ENCODE data around the gene CSAG1. TPM values are rescaled to one million over a fixed set of nuclear protein-coding genes. Genes with fewer than 3 reads are reported as not detected.
A peak's percentile ranks its signal among the peaks of the same experiment; 100 is the strongest.
"Not testable (repeated sequence)": the region's sequence is repeated elsewhere in the genome, so short reads cannot be mapped to it uniquely, and the experiment has no call there.

CSAG1 gene
- total RNA-seq, 1 experiment from 2014 or later = 0.33 TPM

DNA sequence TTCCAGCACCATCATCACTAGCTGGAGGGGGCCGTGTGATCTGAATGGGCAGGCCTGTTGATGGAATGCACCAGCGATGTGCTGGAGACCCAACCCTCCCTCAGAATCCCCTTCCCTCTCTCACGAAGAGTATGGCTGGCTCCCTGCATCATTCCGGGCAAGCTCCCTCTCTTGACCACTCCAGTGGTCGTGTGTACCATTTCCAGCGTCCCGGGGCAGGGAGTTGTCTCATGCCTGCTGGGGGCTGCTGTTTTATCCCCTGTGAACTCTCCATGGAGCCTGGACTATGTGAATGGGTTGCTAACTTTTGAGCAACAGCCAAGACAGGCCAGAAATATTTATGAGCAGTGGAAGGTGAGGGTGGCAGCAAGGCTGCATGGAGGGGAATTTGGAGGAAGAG lies 8.1 kb downstream of the CSAG1 start:
- ChIA-PET POLR2A (no interaction called here), CTCF (no interaction called here)
- Mint-ChIP-seq H3K4me3 (no peak overlapping the region), H3K9me3 (no peaks in the 10 kb centered on the region), H3K27ac (no peak overlapping the region), H3K36me3 (no peaks in the 10 kb centered on the region), H3K27me3 (ENCODE audit: low read depth) (peaks cover 3% of the 10 kb centered on the region), H3K4me1 (no peaks in the 10 kb centered on the region)
- DNase-seq (ENCODE audit: low spot score) (no peak), ATAC-seq (no peak)
- TF ChIP-seq NFE2L1 (CRISPR knock-in tag; IDR thresholded peaks at IDR 0.05) (no peak), FOXJ3 (CRISPR knock-in tag; IDR thresholded peaks at IDR 0.05; ENCODE audit: borderline replicate concordance) (no peak), NFATC4 (CRISPR knock-in tag; IDR thresholded peaks at IDR 0.05) (no peak), EMX1 (CRISPR knock-in tag; IDR thresholded peaks at IDR 0.05) (no peak), ZNF138 (CRISPR knock-in tag; conservative IDR thresholded peaks at IDR 0.05) (no peak), RORB (CRISPR knock-in tag; IDR thresholded peaks at IDR 0.05) (no peak)
- TF ChIP-seq, protein P1, sequence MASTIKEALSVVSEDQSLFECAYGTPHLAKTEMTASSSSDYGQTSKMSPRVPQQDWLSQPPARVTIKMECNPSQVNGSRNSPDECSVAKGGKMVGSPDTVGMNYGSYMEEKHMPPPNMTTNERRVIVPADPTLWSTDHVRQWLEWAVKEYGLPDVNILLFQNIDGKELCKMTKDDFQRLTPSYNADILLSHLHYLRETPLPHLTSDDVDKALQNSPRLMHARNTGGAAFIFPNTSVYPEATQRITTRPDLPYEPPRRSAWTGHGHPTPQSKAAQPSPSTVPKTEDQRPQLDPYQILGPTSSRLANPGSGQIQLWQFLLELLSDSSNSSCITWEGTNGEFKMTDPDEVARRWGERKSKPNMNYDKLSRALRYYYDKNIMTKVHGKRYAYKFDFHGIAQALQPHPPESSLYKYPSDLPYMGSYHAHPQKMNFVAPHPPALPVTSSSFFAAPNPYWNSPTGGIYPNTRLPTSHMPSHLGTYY (CRISPR knock-in tag; IDR thresholded peaks at IDR 0.05) = no peak

DNA sequence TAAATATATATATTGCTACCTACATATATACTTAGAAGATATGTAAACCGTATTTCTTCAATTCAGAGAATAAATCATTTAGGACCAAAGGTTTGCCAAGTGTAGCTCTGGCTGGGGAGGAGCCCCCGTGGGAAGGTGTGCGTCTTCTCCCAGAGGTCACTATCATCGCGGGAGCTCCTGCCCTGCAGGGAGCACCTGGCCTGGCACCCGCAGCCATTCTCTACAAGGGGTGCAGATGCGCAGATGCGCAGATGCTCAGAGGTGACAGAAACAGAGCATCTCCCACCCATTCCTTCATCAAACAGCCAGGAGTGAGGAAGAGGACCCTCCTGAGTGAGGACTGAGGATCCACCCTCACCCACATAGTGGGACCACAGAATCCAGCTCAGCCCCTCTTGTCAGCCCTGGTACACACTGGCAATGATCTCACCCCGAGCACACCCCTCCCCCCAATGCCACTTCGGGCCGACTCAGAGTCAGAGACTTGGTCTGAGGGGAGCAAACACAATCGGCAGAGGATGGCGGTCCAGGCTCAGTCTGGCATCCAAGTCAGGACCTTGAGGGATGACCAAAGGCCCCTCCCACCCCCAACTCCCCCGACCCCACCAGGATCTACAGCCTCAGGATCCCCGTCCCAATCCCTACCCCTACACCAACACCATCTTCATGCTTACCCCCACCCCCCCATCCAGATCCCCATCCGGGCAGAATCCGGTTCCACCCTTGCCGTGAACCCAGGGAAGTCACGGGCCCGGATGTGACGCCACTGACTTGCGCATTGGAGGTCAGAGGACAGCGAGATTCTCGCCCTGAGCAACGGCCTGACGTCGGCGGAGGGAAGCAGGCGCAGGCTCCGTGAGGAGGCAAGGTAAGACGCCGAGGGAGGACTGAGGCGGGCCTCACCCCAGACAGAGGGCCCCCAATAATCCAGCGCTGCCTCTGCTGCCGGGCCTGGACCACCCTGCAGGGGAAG lies 19.4 kb downstream of the CSAG1 start, which contains the start of gene MAGEA2B:
TSS of gene MAGEA2B (plus strand) at position 814 of the 973 bp plus-strand sequence. CDS start 2,479 bp downstream, outside the sequence.
- H3K4me1 Mint-ChIP-seq; CTCF ChIA-PET; H3K9me3 Mint-ChIP-seq; H3K4me3 Mint-ChIP-seq; POLR2A ChIA-PET; H3K27me3 Mint-ChIP-seq (ENCODE audit: low read depth); H3K27ac Mint-ChIP-seq; H3K36me3 Mint-ChIP-seq; DNase-seq (ENCODE audit: low spot score): not testable (repeated sequence)
- ATAC-seq = peak; percentile 85

DNA sequence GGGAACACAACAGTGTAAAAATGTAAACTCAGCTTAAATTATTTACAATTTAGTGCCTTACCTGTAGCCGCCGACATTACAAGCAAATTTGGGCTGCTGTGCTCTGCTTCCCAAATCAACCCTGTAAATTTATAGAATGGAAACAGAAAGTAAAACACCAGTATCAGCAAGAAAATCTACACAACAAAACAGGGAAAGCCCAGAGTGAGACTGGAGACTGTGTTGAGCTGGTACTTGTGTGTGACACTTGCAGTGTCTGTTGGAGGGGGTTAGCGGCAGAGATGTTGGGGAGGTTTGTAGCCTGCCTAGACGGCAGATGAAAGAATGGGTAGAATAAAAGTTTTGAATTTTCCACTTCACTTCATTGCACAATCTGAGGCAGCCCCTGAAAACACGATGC lies 20.3 kb downstream of the CSAG1 start:
- H3K9me3 Mint-ChIP-seq; H3K27me3 Mint-ChIP-seq (ENCODE audit: low read depth); H3K27ac Mint-ChIP-seq; CTCF ChIA-PET; POLR2A ChIA-PET; DNase-seq (ENCODE audit: low spot score); ATAC-seq; H3K4me3 Mint-ChIP-seq; H3K4me1 Mint-ChIP-seq; H3K36me3 Mint-ChIP-seq: not testable (repeated sequence)

DNA sequence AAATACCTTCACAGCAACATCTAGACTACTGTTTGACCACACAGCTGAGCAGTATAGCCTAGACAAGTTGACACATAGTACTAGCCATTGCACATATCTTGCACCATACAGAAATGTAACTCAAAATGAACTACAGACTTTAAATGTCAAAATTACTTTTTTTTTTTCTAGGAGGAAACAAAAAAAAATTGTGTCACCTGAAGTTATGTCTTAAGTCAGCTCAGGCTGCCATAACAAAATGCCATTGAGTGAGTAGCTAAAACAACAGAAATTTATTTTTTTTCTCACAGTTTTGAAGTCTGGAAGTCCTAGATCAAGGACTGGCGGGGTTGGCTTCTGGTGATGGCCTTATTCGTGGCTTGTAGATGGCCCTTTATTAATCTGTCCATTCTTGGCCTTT lies 24.3 kb downstream of the CSAG1 start, which contains the start of gene CSAG2:
TSS of gene CSAG2 (minus strand) at position 101 of the 400 bp plus-strand sequence. CDS start 161 bp downstream, outside the sequence.
- DNase-seq (ENCODE audit: low spot score); CTCF ChIA-PET; H3K4me3 Mint-ChIP-seq; H3K27me3 Mint-ChIP-seq (ENCODE audit: low read depth); POLR2A ChIA-PET; H3K9me3 Mint-ChIP-seq; ATAC-seq; H3K36me3 Mint-ChIP-seq; H3K4me1 Mint-ChIP-seq; H3K27ac Mint-ChIP-seq: not testable (repeated sequence)

DNA sequence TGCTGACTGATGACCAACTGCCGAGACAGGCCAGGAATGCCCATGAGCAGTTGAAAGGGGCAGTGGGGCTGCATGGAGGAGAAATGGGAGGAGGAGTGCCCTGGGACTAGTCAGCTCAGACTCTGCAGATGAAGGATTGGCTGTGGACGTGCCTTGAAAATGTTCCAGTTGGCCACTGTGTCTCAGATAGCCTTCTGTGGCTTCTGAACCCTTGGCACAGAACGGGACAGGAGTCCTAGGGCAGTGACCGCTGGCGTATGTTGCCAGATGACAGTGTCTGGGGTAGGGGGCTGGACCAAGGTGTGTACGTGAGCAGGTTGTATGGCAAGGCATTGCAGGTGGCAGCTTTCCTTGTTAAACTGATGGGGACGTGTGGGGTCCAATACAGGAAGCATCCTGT lies 27.0 kb downstream of the CSAG1 start:
- H3K4me3 Mint-ChIP-seq; ATAC-seq; CTCF ChIA-PET; H3K9me3 Mint-ChIP-seq; H3K27me3 Mint-ChIP-seq (ENCODE audit: low read depth); H3K36me3 Mint-ChIP-seq; POLR2A ChIA-PET; H3K4me1 Mint-ChIP-seq; H3K27ac Mint-ChIP-seq; DNase-seq (ENCODE audit: low spot score): not testable (repeated sequence)

DNA sequence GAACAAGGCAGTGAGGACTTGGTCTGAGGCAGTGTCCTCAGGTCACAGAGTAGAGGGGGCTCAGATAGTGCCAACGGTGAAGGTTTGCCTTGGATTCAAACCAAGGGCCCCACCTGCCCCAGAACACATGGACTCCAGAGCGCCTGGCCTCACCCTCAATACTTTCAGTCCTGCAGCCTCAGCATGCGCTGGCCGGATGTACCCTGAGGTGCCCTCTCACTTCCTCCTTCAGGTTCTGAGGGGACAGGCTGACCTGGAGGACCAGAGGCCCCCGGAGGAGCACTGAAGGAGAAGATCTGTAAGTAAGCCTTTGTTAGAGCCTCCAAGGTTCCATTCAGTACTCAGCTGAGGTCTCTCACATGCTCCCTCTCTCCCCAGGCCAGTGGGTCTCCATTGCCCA lies 33.1 kb downstream of the CSAG1 start:
- H3K4me3 Mint-ChIP-seq; H3K27me3 Mint-ChIP-seq (ENCODE audit: low read depth); CTCF ChIA-PET; H3K27ac Mint-ChIP-seq; POLR2A ChIA-PET; H3K9me3 Mint-ChIP-seq; H3K36me3 Mint-ChIP-seq; ATAC-seq; H3K4me1 Mint-ChIP-seq: not testable (repeated sequence)
- DNase-seq (ENCODE audit: low spot score) = peak; percentile 2

DNA sequence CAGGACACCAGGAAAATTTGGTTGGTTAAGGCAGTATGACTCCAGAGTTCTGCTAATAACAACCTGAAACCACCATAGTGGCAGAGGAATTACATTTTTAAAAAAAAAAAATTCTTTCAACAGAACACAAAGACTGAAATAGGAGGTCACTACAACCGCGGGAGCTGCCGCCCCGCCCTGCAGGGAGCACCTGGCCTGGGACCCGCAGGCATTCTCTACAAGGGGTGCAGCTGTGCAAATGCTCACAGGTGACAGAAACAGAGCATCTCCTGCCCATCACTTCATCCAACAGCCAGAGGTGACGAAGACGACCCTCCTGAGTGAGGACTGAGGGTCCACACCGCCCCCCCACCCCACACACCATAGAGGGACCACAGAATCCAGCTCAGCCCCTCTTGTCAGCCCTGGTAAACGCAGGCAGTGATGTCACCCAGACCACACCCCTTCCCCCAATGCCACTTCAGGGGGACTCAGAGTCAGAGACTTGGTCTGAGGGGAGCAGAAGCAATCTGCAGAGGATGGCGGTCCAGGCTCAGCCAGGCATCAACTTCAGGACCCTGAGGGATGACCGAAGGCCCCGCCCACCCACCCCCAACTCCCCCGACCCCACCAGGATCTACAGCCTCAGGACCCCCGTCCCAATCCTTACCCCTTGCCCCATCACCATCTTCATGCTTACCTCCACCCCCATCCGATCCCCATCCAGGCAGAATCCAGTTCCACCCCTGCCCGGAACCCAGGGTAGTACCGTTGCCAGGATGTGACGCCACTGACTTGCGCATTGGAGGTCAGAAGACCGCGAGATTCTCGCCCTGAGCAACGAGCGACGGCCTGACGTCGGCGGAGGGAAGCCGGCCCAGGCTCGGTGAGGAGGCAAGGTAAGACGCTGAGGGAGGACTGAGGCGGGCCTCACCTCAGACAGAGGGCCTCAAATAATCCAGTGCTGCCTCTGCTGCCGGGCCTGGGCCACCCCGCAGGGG lies 35.3 kb downstream of the CSAG1 start, which contains the start of gene MAGEA3:
TSS of gene MAGEA3 (plus strand) at position 843 of the 980 bp plus-strand sequence. CDS start 2,039 bp downstream, outside the sequence.
- H3K4me1 Mint-ChIP-seq; DNase-seq (ENCODE audit: low spot score); H3K4me3 Mint-ChIP-seq; H3K27me3 Mint-ChIP-seq (ENCODE audit: low read depth); H3K9me3 Mint-ChIP-seq; H3K36me3 Mint-ChIP-seq; CTCF ChIA-PET; ATAC-seq; POLR2A ChIA-PET; H3K27ac Mint-ChIP-seq: not testable (repeated sequence)

DNA sequence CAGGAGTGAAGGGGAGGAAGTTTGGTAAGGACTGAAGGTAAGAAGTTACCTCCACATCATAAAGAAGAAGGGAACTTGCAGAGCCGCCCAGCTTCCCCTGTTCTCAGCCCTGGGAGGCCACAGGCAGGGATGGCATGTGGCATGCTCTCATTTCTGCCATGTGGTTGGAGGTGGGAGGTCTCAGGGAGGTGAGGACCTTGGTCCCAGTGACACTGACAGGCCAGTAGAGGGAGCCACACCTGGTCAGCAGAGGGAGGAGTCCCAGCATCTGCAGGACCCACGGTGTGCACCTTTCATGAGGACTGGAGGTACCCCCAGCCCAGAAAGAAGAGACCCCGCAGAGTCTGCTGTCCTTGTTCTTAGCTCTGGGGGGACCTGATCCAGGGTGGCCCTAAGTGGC lies 52.5 kb downstream of the CSAG1 start:
- peaks cover 23% of the 10 kb centered on the region for H3K27me3 Mint-ChIP-seq (ENCODE audit: low read depth)
- H3K9me3 Mint-ChIP-seq; H3K27ac Mint-ChIP-seq; H3K4me3 Mint-ChIP-seq; DNase-seq (ENCODE audit: low spot score); POLR2A ChIA-PET; CTCF ChIA-PET; H3K36me3 Mint-ChIP-seq; H3K4me1 Mint-ChIP-seq: not testable (repeated sequence)
- ATAC-seq = peak; percentile 98

Data from WTC11 (cell line).